Thoracic aorta (tissue), 2 donors: ENCODE data around the gene KIRREL1. TPM values are rescaled to one million over a fixed set of nuclear protein-coding genes. Genes with fewer than 3 reads are reported as not detected.
A peak's percentile ranks its signal among the peaks of the same experiment; 100 is the strongest.

ENCODE experiments used
- ATAC-seq: fragments of 150-250 bp; one replicate; pipeline ENCODE4 v1.8.0; 2017; ENCODE audit warnings: low read depth; ENCODE audit not compliant: insufficient number of reproducible peaks, low FRiP score
- DNase-seq: peaks from one replicate; pipeline ENCODE4 v3.0.0-alpha.2; 2020; ENCODE audit warnings: low spot score
- H3K27ac ChIP-seq, 2 donors: fragments of 200-600 bp; sonication (generic); 1 replicate in 1 of 2; 2 replicates in 1 of 2; pipeline ENCODE4 v1.5.1; 2016; ENCODE audit warnings: mild to moderate bottlenecking in 2 of 2, moderate library complexity in 2 of 2
- H3K27me3 ChIP-seq: fragments of 200-600 bp; sonication (generic); replicated peaks from 2 replicates; pipeline ENCODE4 v1.6.0; 2016; ENCODE audit warnings: mild to moderate bottlenecking; ENCODE audit not compliant: insufficient read depth
- H3K36me3 ChIP-seq: fragments of 200-600 bp; sonication (generic); one replicate; pipeline ENCODE4 v1.5.1; 2016
- H3K4me1 ChIP-seq, 2 donors: fragments of 200-600 bp; sonication (generic); 1 replicate in 1 of 2; 2 replicates in 1 of 2; pipeline versions ENCODE4 v1.5.1 to v1.6.0; 2016; ENCODE audit warnings: low read depth in 2 of 2, mild to moderate bottlenecking in 1 of 2; ENCODE audit not compliant: control insufficient read depth in 1 of 2
- H3K4me3 ChIP-seq: fragments of 200-600 bp; sonication (generic); 2 replicates; pipeline ENCODE4 v1.5.1; 2016; ENCODE audit warnings: mild to moderate bottlenecking
- H3K9me3 ChIP-seq: fragments of 200-600 bp; sonication (generic); 2 replicates; pipeline ENCODE4 v1.5.1; 2016
- CTCF ChIP-seq: fragments of 200-600 bp; sonication (generic); IDR thresholded peaks from one replicate; pipeline ENCODE4 v1.5.1; 2019; ENCODE audit warnings: antibody characterized with exemption
- total RNA-seq, 2 donors: library from RNA; depleted of rRNA; stranded (reverse); fragments of >200 nt; gene quantifications; one replicate each; pipeline versions ENCODE4 v1.1.0 to v1.2.3, GENCODE V29; 2016

KIRREL1 gene
- total RNA-seq, 2 donors from 2014 or later: 111 to 136 TPM

DNA sequence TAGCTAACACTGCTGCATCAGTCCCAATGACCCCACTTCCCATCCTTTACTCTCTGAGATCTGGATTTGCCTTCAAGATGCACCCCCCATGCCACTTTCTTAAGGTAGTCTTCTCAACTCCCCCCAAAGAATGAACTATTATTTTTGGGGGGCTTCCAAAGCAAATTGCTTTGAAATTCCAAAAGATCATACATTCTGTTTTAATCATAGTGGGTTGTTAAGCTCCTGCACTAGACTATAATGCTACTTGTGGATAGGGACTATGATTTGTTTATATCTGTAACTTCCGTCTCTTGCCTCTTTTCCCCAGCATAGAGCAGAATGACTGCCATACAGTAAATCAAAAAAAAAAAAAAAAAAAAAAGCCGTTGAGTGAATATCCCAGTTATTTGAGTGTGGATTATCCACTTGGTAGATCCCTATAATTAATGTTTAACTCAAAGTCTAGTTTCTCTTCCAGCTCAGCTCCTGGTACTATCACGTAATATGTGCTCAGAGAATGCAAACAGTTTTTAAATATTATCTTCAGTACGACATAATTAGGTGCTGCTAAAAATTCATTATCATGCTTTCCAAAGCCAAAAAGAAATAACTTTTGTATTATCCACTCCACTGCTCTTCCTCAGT lies 26.9 kb downstream of the KIRREL1 start:
- peak overlapping the region; percentile 55 for H3K4me3 ChIP-seq
- TF ChIP-seq CTCF: no peak
- peak overlapping the region; percentile 91 to 95 for H3K27ac ChIP-seq

GRCh38 chr1:158020886-158021620 lies 27.6 kb downstream of the KIRREL1 start:
- Histone ChIP-seq H3K9me3 (no peaks in the 10 kb centered on the region), H3K4me1 (peaks cover 76 to 99% of the 10 kb centered on the region in 2 donors), H3K4me3 (no peak overlapping the region), H3K27ac (peak overlapping the region; percentile 91 to 95), H3K27me3 (no peaks in the 10 kb centered on the region), H3K36me3 (no peaks in the 10 kb centered on the region)
- TF ChIP-seq CTCF: no peak
- no peak for DNase-seq
- ATAC-seq: no peak

More for the DNA sequence above, 26.9 kb downstream of the KIRREL1 start:
- peaks cover 75 to 99% of the 10 kb centered on the region in 2 donors for H3K4me1 ChIP-seq
- no peak for ATAC-seq
- no peak for DNase-seq
- H3K9me3 ChIP-seq: no peaks in the 10 kb centered on the region
- H3K27me3 ChIP-seq: no peaks in the 10 kb centered on the region
- no peaks in the 10 kb centered on the region for H3K36me3 ChIP-seq

DNA sequence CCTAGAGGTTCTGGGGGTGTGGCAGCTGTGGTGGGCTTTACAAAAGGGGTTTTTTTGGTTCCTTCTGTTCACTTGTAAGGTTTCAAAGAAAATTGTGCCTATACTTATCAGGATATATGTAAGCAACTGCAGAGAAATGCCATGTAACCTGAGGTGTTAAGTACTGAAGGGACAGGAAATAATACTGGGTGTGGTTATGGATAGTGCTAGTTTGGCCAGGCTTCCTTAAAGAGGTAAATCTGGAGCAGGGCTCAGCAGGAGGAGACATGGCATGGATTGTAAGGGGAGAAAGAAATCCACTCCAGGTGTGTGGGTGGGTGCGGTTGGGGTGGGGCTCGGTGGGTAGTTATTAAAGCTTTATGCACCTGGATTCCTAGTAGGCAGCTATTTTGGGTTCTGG lies 28.3 kb downstream of the KIRREL1 start:
- no peak for DNase-seq
- no peaks in the 10 kb centered on the region for H3K9me3 ChIP-seq
- peaks cover 78 to 99% of the 10 kb centered on the region in 2 donors for H3K4me1 ChIP-seq
- peak overlapping the region; percentile 91 to 95 for H3K27ac ChIP-seq
- H3K27me3 ChIP-seq: no peaks in the 10 kb centered on the region
- no peak overlapping the region for H3K4me3 ChIP-seq
- H3K36me3 ChIP-seq: no peaks in the 10 kb centered on the region
- ATAC-seq: no peak
- TF ChIP-seq CTCF: no peak

DNA sequence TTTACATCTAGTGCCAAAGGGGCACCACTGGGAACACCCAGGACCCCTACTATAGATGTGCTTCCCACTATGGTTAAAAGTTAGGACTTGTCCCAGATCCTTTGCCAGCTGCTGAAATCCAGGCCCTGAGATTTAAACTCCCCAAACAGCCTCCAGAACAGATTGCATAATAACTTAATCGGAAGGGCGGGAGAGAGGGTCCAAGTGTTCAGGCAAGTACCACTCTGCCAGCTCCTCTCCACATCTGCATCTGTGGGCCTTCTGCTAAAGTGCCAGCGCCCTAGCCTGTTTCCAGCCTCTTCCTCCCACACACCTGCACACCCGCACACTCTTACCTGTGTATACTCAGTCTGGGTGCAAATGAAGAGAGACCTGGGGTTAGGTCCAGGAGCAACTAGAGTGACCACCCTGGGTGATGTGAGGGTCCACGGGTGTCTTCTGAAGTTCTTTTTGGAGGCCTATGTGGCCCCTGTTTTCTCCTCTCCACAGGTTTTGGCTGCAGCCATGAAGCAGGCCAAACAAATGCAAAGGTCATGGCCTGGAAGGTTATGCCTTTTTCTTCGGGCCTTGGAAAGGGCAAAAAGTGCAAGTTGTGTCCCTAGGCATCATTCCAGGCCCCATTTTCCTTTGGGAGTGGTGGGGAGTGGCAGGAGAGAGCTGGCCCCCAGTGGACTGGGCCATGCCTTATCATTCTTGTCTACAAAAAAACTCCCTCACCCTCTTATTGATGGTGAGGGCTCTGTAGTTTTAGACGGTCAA lies 29.3 kb downstream of the KIRREL1 start:
- ATAC-seq (no peak), DNase-seq (no peak)
- H3K4me1 ChIP-seq: peaks cover 68 to 98% of the 10 kb centered on the region in 2 donors
- peak overlapping the region; percentile 21 for H3K4me3 ChIP-seq
- no peaks in the 10 kb centered on the region for H3K36me3 ChIP-seq
- no peaks in the 10 kb centered on the region for H3K9me3 ChIP-seq
- TF ChIP-seq CTCF: no peak
- peak overlapping the region; percentile 91 to 95 for H3K27ac ChIP-seq
- no peaks in the 10 kb centered on the region for H3K27me3 ChIP-seq

DNA sequence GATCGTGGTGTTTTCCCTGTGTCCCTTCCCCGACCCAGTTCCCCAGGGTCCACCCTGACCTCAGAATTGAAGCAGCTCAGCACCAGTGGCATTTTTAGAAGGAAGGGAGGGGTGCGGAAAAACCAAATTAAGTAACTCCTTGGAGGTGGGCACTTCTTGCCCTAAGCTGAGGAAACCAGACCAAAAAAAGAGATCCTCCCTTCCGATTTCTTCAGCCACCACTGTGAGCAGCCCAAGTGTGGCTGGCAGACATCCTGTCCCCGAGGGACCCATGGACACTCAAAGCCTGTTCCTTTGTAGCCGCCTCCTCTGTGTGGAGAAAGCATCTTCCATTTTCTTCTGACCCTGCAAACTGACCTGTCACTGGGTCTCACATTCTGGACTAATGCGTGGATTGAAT lies 31.3 kb downstream of the KIRREL1 start:
- DNase-seq: no peak
- Histone ChIP-seq H3K4me3 (peak overlapping the region; percentile 49), H3K27me3 (no peaks in the 10 kb centered on the region), H3K36me3 (no peaks in the 10 kb centered on the region), H3K4me1 (peaks cover 57 to 89% of the 10 kb centered on the region in 2 donors), H3K9me3 (no peaks in the 10 kb centered on the region), H3K27ac (peak overlapping the region; percentile 91 to 95)
- no peak for TF ChIP-seq CTCF
- peak; percentile 54 for ATAC-seq
